GM12878 (cell line): ENCODE measurements around the gene SEC23A. TPM values are rescaled to one million over a fixed set of nuclear protein-coding genes. Genes with fewer than 3 reads are reported as not detected.

ENCODE experiments used
- ATAC-seq: fragments of 200-7000 bp; cut with Tn5 transposase; 3 replicates; pipeline ENCODE4 v1.9.1; 2020; ENCODE audit warnings: mild to moderate bottlenecking, moderate library complexity
- BruUV-seq: library from RNA; stranded (reverse); fragments of 400-500 nt; replicated peaks from 2 replicates; lab custom pipeline; 2021; lab: Mats Ljungman, UMichigan
- CTCF ChIA-PET: fragments of 300-600 bp; sonication (Branson Sonifier 250); formaldehyde crosslinking; extraction: SDS; loops from one replicate; lab custom pipeline; 2021; ENCODE audit warnings: inconsistent platforms; lab: Yijun Ruan, JAX
- POLR2A ChIA-PET: fragments of 350-600 bp; formaldehyde crosslinking; extraction: SDS; loops from one replicate; lab custom pipeline; 2021; ENCODE audit warnings: inconsistent platforms; lab: Charles Lee
- RAD21 ChIA-PET: fragments of 300-600 bp; sonication (Branson Sonifier 250); formaldehyde crosslinking; loops from one replicate; lab custom pipeline; 2023; ENCODE audit warnings: antibody characterized with exemption; ENCODE audit not compliant: unreplicated experiment; lab: Charles Lee
- SMC1A ChIA-PET: fragments of 300-600 bp; sonication (Branson Sonifier 250); formaldehyde crosslinking; loops from one replicate; lab custom pipeline; 2023; ENCODE audit not compliant: unreplicated experiment, uncharacterized antibody; lab: Charles Lee
- DNase-seq: peaks from one replicate; pipeline ENCODE4 v3.0.0-alpha.2; 2011; ENCODE audit warnings: low read depth, low spot score
- FAIRE-seq: peaks from 3 replicates; lab custom pipeline; 2011; peaks lifted over from hg19 to GRCh38; lab: Jason Lieb, UNC
- H2AFZ ChIP-seq: 2 replicates; pipeline ENCODE4 v1.6.0; 2011; ENCODE audit warnings: low read depth, low read length, control low read depth; ENCODE audit not compliant: control insufficient read depth
- H3K27ac ChIP-seq: 2 replicates; pipeline ENCODE4 v1.5.1; 2011; ENCODE audit warnings: control low read depth; ENCODE audit not compliant: control insufficient read depth, insufficient read depth
- H3K27me3 ChIP-seq, 2 experiments: replicated peaks in 1 of 2; 2 replicates each; pipeline versions ENCODE4 v1.6.0 to v1.6.1; 2011; ENCODE audit warnings: low read length in 1 of 2; ENCODE audit not compliant: control insufficient read depth in 2 of 2, insufficient read depth in 2 of 2
- H3K36me3 ChIP-seq, 2 experiments: 2 replicates each; pipeline ENCODE4 v1.5.1; 2011; ENCODE audit warnings: low read length in 1 of 2; ENCODE audit not compliant: control insufficient read depth in 2 of 2, insufficient read depth in 2 of 2
- H3K4me1 ChIP-seq: 2 replicates; pipeline ENCODE4 v1.6.1; 2011; ENCODE audit warnings: mild to moderate bottlenecking, low read length, moderate library complexity, mixed read lengths; ENCODE audit not compliant: control insufficient read depth, insufficient read depth
- H3K4me2 ChIP-seq: 2 replicates; pipeline ENCODE4 v1.6.0; 2011; ENCODE audit warnings: control low read depth; ENCODE audit not compliant: control insufficient read depth, insufficient read depth
- H3K4me3 ChIP-seq: fragments of 200-600 bp; sonication (generic); 2 replicates; pipeline ENCODE4 v1.5.1; 2016
- H3K79me2 ChIP-seq: 2 replicates; pipeline ENCODE4 v1.6.0; 2011; ENCODE audit warnings: low read length; ENCODE audit not compliant: control insufficient read depth, insufficient read depth
- H3K9ac ChIP-seq: 2 replicates; pipeline ENCODE4 v1.8.0; 2011; ENCODE audit warnings: low read length, control low read depth, mixed read lengths; ENCODE audit not compliant: control insufficient read depth, insufficient read depth
- H3K9me3 ChIP-seq: replicated peaks from 3 replicates; pipeline ENCODE4 v1.5.1; 2011; ENCODE audit warnings: mild to moderate bottlenecking, low read length; ENCODE audit not compliant: control insufficient read depth, insufficient read depth
- H4K20me1 ChIP-seq: 2 replicates; pipeline ENCODE4 v1.6.0; 2011; ENCODE audit not compliant: control insufficient read depth, insufficient read depth
- BHLHE40 ChIP-seq, 2 experiments: fragments of 450-650 bp in 1 of 2; IDR thresholded peaks; 2 replicates each; pipeline ENCODE4 v1.6.1; 2011 to 2017; ENCODE audit warnings: low read depth in 2 of 2, borderline replicate concordance in 1 of 2, improper control_type of control experiment in 1 of 2, low read length in 1 of 2, mild to moderate bottlenecking in 1 of 2
- BRCA1 ChIP-seq: IDR thresholded peaks from 2 replicates; pipeline ENCODE4 v1.6.1; 2011; ENCODE audit warnings: low read depth, low read length, improper control_type of control experiment
- IKZF1 ChIP-seq: fragments of 450-650 bp; conservative IDR thresholded peaks from 2 replicates; pipeline ENCODE4 v1.6.1; 2017; ENCODE audit warnings: antibody characterized with exemption, mild to moderate bottlenecking
- NR2C2 ChIP-seq: IDR thresholded peaks from 2 replicates; pipeline ENCODE4 v1.6.1; 2011; ENCODE audit warnings: borderline replicate concordance, low read depth; ENCODE audit not compliant: control insufficient read depth, insufficient read length
- PAX5 ChIP-seq: IDR thresholded peaks from 2 replicates; pipeline ENCODE4 v1.6.1; 2011; ENCODE audit warnings: low read depth, low read length, borderline replicate concordance
- POLR2A ChIP-seq: IDR thresholded peaks from 2 replicates; pipeline ENCODE4 v1.6.1; 2011; ENCODE audit warnings: low read depth, mild to moderate bottlenecking, low read length
- RAD21 ChIP-seq: IDR thresholded peaks from 2 replicates; pipeline ENCODE4 v1.6.1; 2011; ENCODE audit warnings: mild to moderate bottlenecking, low read depth, low read length, moderate library complexity; ENCODE audit not compliant: insufficient read depth
- SIN3A ChIP-seq: IDR thresholded peaks from 2 replicates; pipeline ENCODE4 v1.6.1; 2012; ENCODE audit warnings: low read depth, low read length, improper control_type of control experiment
- SUZ12 ChIP-seq: fragments of 200-600 bp; sonication (generic); IDR thresholded peaks from one replicate; pipeline ENCODE4 v1.6.1; 2018; ENCODE audit warnings: antibody characterized with exemption, mild to moderate bottlenecking; ENCODE audit not compliant: unreplicated experiment
- TARDBP ChIP-seq: IDR thresholded peaks from 2 replicates; pipeline ENCODE4 v1.6.1; 2016; ENCODE audit warnings: borderline replicate concordance
- TCF12 ChIP-seq: IDR thresholded peaks from 2 replicates; pipeline ENCODE4 v1.6.1; 2011; ENCODE audit warnings: low read depth, mild to moderate bottlenecking, low read length
- ZBTB40 ChIP-seq: fragments of 450-650 bp; IDR thresholded peaks from 2 replicates; pipeline ENCODE4 v1.6.1; 2016; ENCODE audit warnings: mild to moderate bottlenecking, moderate library complexity, borderline replicate concordance
- WGBS: methylation state at CpG from one replicate; pipeline ENCODE4 v1.1.6; 2016; ENCODE audit warnings: low lambda C conversion rate; ENCODE audit not compliant: insufficient replicate concordance, insufficient coverage; ENCODE audit errors: missing lambda C conversion rate; 5-methylcytosine and 5-hydroxymethylcytosine counted together
- in situ Hi-C: fragments of 300-500 bp; cut with MboI; formaldehyde crosslinking; loops from 9 replicates; pipeline ENCODE4 v1.14.3; 2018; ENCODE audit warnings: mixed read lengths
- intact Hi-C: fragments of 100-400 bp; cut with micrococcal nuclease; formaldehyde crosslinking; loops from one replicate; pipeline ENCODE4 v1.14.2; 2022; ENCODE audit not compliant: unreplicated experiment
- polyA plus RNA-seq, 11 experiments: library from polyadenylated mRNA; depleted of rRNA in 4 of 11; unstranded in 6 of 11; stranded (reverse) in 5 of 11; fragments of >200 nt; fragmentation: Nextera tagmentation in 4 of 11; fragmentation: Illumina TruSeq in 1 of 11; extraction: Ambion mirVana in 4 of 11; extraction: Trizol in 1 of 11; gene quantifications; 1 replicate in 1 of 11; 2 replicates in 10 of 11; pipeline versions ENCODE4 v1.2.1 to v1.2.3, GENCODE V29; 2011 to 2016; ENCODE audit warnings: inconsistent platforms in 2 of 11, missing spikeins in 2 of 11, low read depth in 1 of 11
- total RNA-seq, 4 experiments: library from RNA; depleted of rRNA in 3 of 4; stranded (reverse); fragments of >200 nt in 3 of 4; fragmentation: Illumina TruSeq in 1 of 4; extraction: Trizol in 1 of 4; gene quantifications; 2 replicates each; pipeline versions ENCODE4 v1.2.1 to v1.2.3, GENCODE V29; 2013 to 2021

Gene SEC23A
- total and polyA plus RNA-seq, 10 of the 15 experiments (the other 5 are each of a cell fraction or from before 2014, with no cell fraction given): 13.6 to 63.8 (median 37.3) TPM

GRCh38 chr14:39094515-39094914, 8.5 kb downstream of the SEC23A start (continued):
- TF ChIP-seq SUZ12: no peak
- no peak for TF ChIP-seq NR2C2

- CTCF ChIA-PET: no interaction called here
- ATAC-seq (peak; percentile 75), FAIRE-seq (no peak), DNase-seq (no peak)
- TF ChIP-seq BRCA1 (no peak), TCF12 (no peak)
- Histone ChIP-seq H3K4me3 (no peak overlapping the region), H3K9ac (no peak overlapping the region), H3K4me1 (no peaks in the 10 kb centered on the region), H3K27ac (no peak overlapping the region), H3K4me2 (no peak overlapping the region), H3K36me3 (peaks cover 7 to 22% of the 10 kb centered on the region in 2 experiments), H3K79me2 (no peaks in the 10 kb centered on the region), H3K9me3 (no peaks in the 10 kb centered on the region), H3K27me3 (no peaks in the 10 kb centered on the region), H4K20me1 (no peaks in the 10 kb centered on the region), H2AFZ (no peak overlapping the region)
- TSS peak; percentile 41 for BruUV-seq
- RAD21 ChIA-PET: interaction anchor here (1.1 kb wide), 1 partner anchor 9 kb away, joined by 3 read pairs; no protein-coding TSS in a partner anchor
- in situ Hi-C loops (no loop called here), intact Hi-C loops (no loop called here)
- WGBS: 63% methylated on average over 1 of the region's 1 CpG
- SMC1A ChIA-PET: no interaction called here
- POLR2A ChIA-PET: interaction anchor here (1.5 kb wide), 1 partner anchor 11 kb away, joined by 3 read pairs; the partner anchor contains the start of gene SEC23A
Measured at GRCh38 chr14:39091716-39092115, 11.3 kb downstream of the SEC23A start.

GRCh38 chr14:39090548-39091111, 12.4 kb downstream of the SEC23A start:
- POLR2A ChIA-PET: interaction anchor here (1.0 to 1.5 kb wide), 3 partner anchors 11 to 47 kb away, joined by 3 read pairs; partner anchors contain the start of gene SEC23A
- Histone ChIP-seq H2AFZ (no peak overlapping the region), H3K9ac (no peak overlapping the region), H3K4me2 (no peak overlapping the region), H3K9me3 (no peaks in the 10 kb centered on the region), H4K20me1 (no peaks in the 10 kb centered on the region), H3K36me3 (peaks cover 7 to 29% of the 10 kb centered on the region in 2 experiments), H3K27ac (no peak overlapping the region), H3K4me3 (no peak overlapping the region), H3K4me1 (no peaks in the 10 kb centered on the region), H3K79me2 (no peaks in the 10 kb centered on the region), H3K27me3 (no peaks in the 10 kb centered on the region)
- RAD21 ChIA-PET: interaction anchor here (1.1 kb wide), 1 partner anchor 11 kb away, joined by 3 read pairs; no protein-coding TSS in a partner anchor
- TF ChIP-seq PAX5 (no peak), POLR2A (no peak), BHLHE40 (IDR thresholded peaks at IDR 0.05; ENCODE audit: borderline replicate concordance in 1 of 2, low read depth in 2 of 2, low read length in 1 of 2) (no peak), IKZF1 (no peak), ZBTB40 (no peak), RAD21 (no peak), BRCA1 (no peak), SIN3A (no peak), TARDBP (no peak)
- WGBS: 97% methylated on average over 4 of the region's 4 CpGs
- intact Hi-C loops: no loop called here
- no peak for DNase-seq
- SMC1A ChIA-PET: interaction anchor here (0.5 kb wide), 1 partner anchor 9 kb away, joined by 3 read pairs; no protein-coding TSS in a partner anchor
- no TSS peak for BruUV-seq
- no peak for FAIRE-seq
- in situ Hi-C loops: no loop called here
- no peak for ATAC-seq
- CTCF ChIA-PET: interaction anchor here (0.7 kb wide), 1 partner anchor 10 kb away, joined by 4 read pairs; no protein-coding TSS in a partner anchor
